ENCODE measurements around the gene TTF2.

The TTF2 gene

GRCh38 chr1:117127795-117128194 is 67.7 kb downstream of the TTF2 start:
- Histone ChIP-seq H3K36me3 (ENCODE audit: insufficient read depth, low read length) (no peaks in the 10 kb centered on the region), H3K9ac (ENCODE audit: low read depth, low read length) (no peak overlapping the region), H3K4me1 (ENCODE audit: insufficient read depth, low read length) (peaks cover 9% of the 10 kb centered on the region), H3K9me3 (ENCODE audit: control insufficient read depth, insufficient read depth, low read length) (no peaks in the 10 kb centered on the region)

DNA sequence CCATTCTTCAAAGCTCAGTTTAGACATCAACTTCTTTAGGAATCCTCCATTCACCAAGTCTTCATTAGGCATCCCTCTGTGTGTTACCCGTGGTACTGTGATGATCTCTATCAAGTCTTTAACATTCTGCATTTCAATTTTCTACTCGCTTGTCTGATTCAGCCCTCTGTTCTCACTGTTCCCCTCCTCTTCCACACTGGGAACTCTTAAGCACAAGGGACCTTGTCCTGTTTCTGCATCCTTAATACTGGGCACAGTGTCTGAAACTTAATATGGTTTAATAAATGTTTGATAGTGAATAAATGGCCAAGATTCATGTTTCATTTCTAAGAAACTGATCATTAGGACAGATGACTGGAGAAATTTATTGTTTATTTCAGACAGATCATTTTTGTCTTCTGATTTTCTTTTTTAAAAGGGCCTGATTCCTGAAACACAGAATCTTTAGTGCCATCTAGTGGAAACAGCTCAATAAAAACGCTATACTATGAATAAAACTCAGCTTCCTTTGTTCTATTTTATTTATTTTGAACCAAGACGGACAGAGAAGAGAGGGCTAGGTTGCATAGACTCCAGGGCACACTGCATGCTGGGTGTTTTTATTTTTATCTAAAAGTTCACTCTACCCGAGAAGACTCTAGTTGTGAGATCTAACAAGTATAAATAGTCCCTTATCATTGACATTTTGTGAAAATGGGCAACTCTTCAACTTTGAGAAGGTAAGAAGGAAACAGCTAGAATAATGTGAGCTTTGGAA is 68.4 kb downstream of the TTF2 start:
- Histone ChIP-seq H3K9ac (ENCODE audit: low read depth, low read length) (no peak overlapping the region), H3K36me3 (ENCODE audit: insufficient read depth, low read length) (no peaks in the 10 kb centered on the region), H3K4me1 (ENCODE audit: insufficient read depth, low read length) (peaks cover 9% of the 10 kb centered on the region), H3K9me3 (ENCODE audit: control insufficient read depth, insufficient read depth, low read length) (no peaks in the 10 kb centered on the region)

DNA sequence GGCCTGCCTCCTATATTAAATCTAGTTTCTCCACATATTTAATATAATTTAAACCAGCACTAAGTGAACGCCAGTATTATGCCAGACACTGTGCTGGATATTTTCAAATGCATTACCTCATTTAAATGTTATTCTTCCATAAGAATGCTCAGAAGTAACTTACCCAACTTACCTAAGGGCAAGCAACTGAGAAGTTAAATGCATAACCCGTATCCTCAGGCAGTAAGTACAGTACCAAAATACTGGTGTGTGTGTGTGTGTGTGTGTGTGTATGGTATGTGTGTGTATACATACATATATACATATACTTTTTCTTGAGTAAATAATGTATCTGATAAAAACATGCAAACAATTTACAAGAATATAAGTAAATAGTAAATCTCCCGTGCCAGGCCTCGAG is 70.4 kb downstream of the TTF2 start:
- Histone ChIP-seq H3K36me3 (ENCODE audit: insufficient read depth, low read length) (no peaks in the 10 kb centered on the region), H3K9me3 (ENCODE audit: control insufficient read depth, insufficient read depth, low read length) (no peaks in the 10 kb centered on the region), H3K4me1 (ENCODE audit: insufficient read depth, low read length) (peaks cover 15% of the 10 kb centered on the region), H3K9ac (ENCODE audit: low read depth, low read length) (no peak overlapping the region)

- peaks cover 13% of the 10 kb centered on the region; the same call in 1 of the 2 replicates for H3K4me1 ChIP-seq (ENCODE audit: insufficient read depth, low read length)
- H3K9ac ChIP-seq (ENCODE audit: low read depth, low read length), result no peak overlapping the region
Measured at GRCh38 chr1:117135329-117135728, 75.2 kb downstream of the TTF2 start.

GRCh38 chr1:117136749-117137148 is 76.6 kb downstream of the TTF2 start:
- Histone ChIP-seq H3K9ac (ENCODE audit: low read depth, low read length) (no peak overlapping the region), H3K9me3 (ENCODE audit: control insufficient read depth, insufficient read depth, low read length) (no peaks in the 10 kb centered on the region), H3K4me1 (ENCODE audit: insufficient read depth, low read length) (peaks cover 13% of the 10 kb centered on the region; the same call in 1 of the 2 replicates), H3K36me3 (ENCODE audit: insufficient read depth, low read length) (no peaks in the 10 kb centered on the region)

More at GRCh38 chr1:117135329-117135728, 75.2 kb downstream of the TTF2 start:
- H3K9me3 ChIP-seq (ENCODE audit: control insufficient read depth, insufficient read depth, low read length), result no peaks in the 10 kb centered on the region
- no peaks in the 10 kb centered on the region for H3K36me3 ChIP-seq (ENCODE audit: insufficient read depth, low read length)

DNA sequence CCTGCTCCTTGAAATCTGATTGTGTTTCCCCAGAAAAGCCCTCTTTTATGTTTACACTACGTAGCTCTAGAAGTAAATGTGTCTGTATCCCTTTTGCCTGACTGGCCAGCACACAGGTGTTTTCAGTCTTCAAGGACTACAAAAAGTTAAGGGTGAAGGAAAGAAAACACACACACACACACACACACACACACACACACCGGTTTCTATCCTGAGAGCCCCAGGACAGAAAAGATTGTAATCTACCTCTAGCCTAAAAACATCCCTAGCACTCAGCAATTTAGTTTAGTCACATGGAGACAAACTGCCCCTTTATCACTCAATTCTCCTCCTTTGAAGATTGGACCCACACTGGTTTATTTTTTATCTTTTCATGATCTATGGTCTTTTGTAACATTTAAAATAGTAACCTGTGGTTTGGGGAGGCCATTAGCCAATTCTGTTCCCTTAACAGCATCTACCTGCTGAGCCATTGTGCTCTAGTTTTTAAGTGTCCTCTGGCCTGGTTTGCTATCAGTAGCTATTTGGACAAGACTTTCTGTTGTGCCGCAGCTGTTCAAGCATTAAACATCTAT is 77.2 kb downstream of the TTF2 start:
- peaks cover 13% of the 10 kb centered on the region; the same call in 1 of the 2 replicates for H3K4me1 ChIP-seq (ENCODE audit: insufficient read depth, low read length)

GRCh38 chr1:117138106-117138505 is 78.0 kb downstream of the TTF2 start:
- Histone ChIP-seq H3K9ac (ENCODE audit: low read depth, low read length) (no peak overlapping the region), H3K4me1 (ENCODE audit: insufficient read depth, low read length) (peaks cover 13% of the 10 kb centered on the region; the same call in 1 of the 2 replicates), H3K9me3 (ENCODE audit: control insufficient read depth, insufficient read depth, low read length) (no peaks in the 10 kb centered on the region), H3K36me3 (ENCODE audit: insufficient read depth, low read length) (no peaks in the 10 kb centered on the region)

More for the DNA sequence above, 77.2 kb downstream of the TTF2 start:
- Histone ChIP-seq H3K9me3 (ENCODE audit: control insufficient read depth, insufficient read depth, low read length) (no peaks in the 10 kb centered on the region), H3K9ac (ENCODE audit: low read depth, low read length) (no peak overlapping the region; the same call in 1 of the 2 replicates), H3K36me3 (ENCODE audit: insufficient read depth, low read length) (no peaks in the 10 kb centered on the region)

DNA sequence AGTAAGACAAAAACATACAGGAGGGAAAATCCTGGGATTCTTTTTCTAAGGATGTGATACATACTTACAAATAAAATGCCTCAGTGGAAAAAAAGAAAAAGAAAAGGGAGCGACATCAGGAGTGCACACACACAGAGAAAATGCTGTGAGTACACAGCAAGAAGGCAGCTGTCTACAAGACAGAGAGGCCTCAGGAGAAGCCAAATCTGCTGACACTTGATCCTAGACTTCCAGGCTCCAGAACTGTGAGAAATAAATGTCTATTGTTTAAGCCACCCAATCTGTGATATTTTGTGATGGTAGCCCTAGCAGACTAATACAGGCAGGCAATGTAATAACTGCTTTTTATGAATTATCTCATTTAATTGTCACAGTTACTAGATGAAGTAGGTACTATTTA is 78.4 kb downstream of the TTF2 start:
- Histone ChIP-seq H3K4me1 (ENCODE audit: insufficient read depth, low read length) (peaks cover 13% of the 10 kb centered on the region; the same call in 1 of the 2 replicates), H3K9ac (ENCODE audit: low read depth, low read length) (no peak overlapping the region), H3K36me3 (ENCODE audit: insufficient read depth, low read length) (no peaks in the 10 kb centered on the region), H3K9me3 (ENCODE audit: control insufficient read depth, insufficient read depth, low read length) (no peaks in the 10 kb centered on the region)

GRCh38 chr1:117142200-117142599 is 82.1 kb downstream of the TTF2 start:
- H3K36me3 ChIP-seq (ENCODE audit: insufficient read depth, low read length), result no peaks in the 10 kb centered on the region
- H3K4me1 ChIP-seq (ENCODE audit: insufficient read depth, low read length), result peaks cover 11% of the 10 kb centered on the region
- no peaks in the 10 kb centered on the region for H3K9me3 ChIP-seq (ENCODE audit: control insufficient read depth, insufficient read depth, low read length)
- no peak overlapping the region for H3K9ac ChIP-seq (ENCODE audit: low read depth, low read length)

- no peaks in the 10 kb centered on the region for H3K9me3 ChIP-seq (ENCODE audit: control insufficient read depth, insufficient read depth, low read length)
- H3K9ac ChIP-seq (ENCODE audit: low read depth, low read length), result no peak overlapping the region
- no peaks in the 10 kb centered on the region for H3K36me3 ChIP-seq (ENCODE audit: insufficient read depth, low read length)
- H3K4me1 ChIP-seq (ENCODE audit: insufficient read depth, low read length), result peaks cover 16% of the 10 kb centered on the region
Measured at GRCh38 chr1:117143172-117143571, 83.0 kb downstream of the TTF2 start.

DNA sequence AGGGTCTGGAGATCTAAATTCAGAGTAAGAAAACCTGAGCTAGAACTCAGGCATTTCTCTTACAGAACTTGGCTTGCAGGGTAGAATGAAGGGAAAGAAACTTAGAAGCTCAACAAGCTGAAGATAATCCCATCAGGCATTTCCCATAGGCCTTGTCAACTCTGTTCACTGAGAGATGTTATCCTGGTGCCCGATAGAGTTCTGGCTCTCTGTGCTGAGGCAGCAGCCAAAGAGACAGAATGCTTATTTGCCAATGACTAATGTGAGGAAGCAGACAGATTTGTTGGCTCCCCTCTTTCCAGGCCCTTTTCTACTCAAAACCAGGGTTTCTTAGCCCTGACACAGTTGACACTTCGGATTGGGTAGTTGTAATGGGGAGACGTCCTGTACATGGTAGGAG is 83.7 kb downstream of the TTF2 start:
- Histone ChIP-seq H3K9me3 (ENCODE audit: control insufficient read depth, insufficient read depth, low read length) (no peaks in the 10 kb centered on the region), H3K4me1 (ENCODE audit: insufficient read depth, low read length) (peaks cover 16% of the 10 kb centered on the region), H3K9ac (ENCODE audit: low read depth, low read length) (no peak overlapping the region), H3K36me3 (ENCODE audit: insufficient read depth, low read length) (no peaks in the 10 kb centered on the region)

DNA sequence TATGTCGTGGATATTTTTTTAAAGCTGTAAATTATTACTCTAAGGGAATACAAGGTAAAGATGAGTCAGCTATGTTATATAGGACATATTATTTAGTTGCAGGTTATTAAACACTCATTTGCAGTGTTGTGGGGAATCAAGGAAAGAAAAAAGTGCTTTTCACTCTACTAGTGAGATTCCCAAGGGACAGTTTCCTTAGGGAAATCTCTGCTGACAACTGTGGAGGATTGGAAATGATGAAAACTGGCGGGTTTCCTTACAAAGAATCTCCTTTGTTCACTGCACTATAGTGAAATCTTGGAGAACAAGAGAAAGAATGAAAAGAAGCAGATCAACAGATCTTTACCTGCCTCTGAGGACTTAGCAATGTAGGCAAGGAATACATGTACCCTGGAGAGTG is 85.9 kb downstream of the TTF2 start:
- Histone ChIP-seq H3K4me1 (ENCODE audit: insufficient read depth, low read length) (peaks cover 16% of the 10 kb centered on the region), H3K9me3 (ENCODE audit: control insufficient read depth, insufficient read depth, low read length) (no peaks in the 10 kb centered on the region), H3K9ac (ENCODE audit: low read depth, low read length) (no peak overlapping the region), H3K36me3 (ENCODE audit: insufficient read depth, low read length) (no peaks in the 10 kb centered on the region)

DNA sequence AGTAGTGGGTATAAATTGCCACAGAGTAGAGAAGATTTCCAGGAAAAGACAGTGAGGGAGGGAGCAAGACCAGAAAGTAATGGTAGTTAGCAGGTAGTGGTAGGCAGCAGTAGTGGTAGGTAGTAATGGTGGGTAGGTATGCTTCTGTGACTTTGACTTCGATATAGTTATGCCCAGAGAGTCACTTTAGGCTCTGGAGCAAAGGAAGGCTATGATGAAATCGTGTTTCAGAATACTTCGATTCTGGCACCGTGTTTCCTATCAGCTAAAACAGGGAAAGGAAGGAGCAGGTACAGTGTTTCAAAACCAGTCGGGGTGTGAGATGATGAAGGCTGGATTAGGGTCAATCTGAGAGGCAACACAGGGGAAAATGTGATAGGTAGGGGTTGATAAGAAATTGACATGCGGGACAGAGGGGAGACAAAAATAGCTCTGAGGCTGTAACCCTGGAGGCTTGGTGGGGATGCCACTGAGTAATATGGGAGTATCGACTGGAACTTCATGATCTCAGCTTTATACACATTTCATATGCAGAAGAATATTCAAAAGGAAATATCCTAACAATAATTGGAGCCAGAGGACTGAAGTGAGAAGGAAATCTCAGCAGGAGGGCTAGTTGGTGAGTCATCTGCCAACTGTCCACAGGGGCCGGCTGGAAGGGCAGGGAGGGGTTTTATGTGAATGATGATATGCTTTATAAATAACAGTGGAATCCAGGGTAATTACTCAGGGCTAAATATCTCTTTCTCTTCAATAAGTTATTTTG is 86.6 kb downstream of the TTF2 start:
- Histone ChIP-seq H3K36me3 (ENCODE audit: insufficient read depth, low read length) (no peaks in the 10 kb centered on the region), H3K4me1 (ENCODE audit: insufficient read depth, low read length) (peaks cover 16% of the 10 kb centered on the region), H3K9me3 (ENCODE audit: control insufficient read depth, insufficient read depth, low read length) (no peaks in the 10 kb centered on the region), H3K9ac (ENCODE audit: low read depth, low read length) (no peak overlapping the region)

DNA sequence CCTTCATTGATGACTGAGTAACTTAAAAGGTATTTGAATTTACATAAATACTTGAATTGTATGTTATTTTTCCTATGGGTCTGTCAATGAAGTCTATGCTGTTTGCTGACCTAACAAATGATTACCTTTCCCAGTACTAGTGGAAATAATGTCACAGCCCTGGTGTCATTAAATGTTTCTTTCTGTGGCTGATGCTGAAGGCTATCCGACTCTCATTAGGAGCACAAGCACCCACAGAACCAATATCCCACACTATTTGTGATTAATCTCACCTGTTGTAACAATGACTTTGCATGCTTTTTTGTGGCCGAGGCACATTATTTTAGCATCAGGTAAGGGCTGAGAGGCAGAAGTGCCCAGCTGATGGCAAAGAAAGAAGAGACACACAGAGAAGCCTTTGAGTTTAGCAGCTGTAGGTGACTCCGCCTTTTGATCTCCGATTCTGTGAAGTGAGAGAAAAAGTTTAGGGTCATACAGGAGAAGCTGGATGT is 87.3 kb downstream of the TTF2 start:
- H3K9ac ChIP-seq (ENCODE audit: low read depth, low read length), result no peak overlapping the region
- H3K36me3 ChIP-seq (ENCODE audit: insufficient read depth, low read length), result no peaks in the 10 kb centered on the region
- peaks cover 16% of the 10 kb centered on the region for H3K4me1 ChIP-seq (ENCODE audit: insufficient read depth, low read length)
- H3K9me3 ChIP-seq (ENCODE audit: control insufficient read depth, insufficient read depth, low read length), result no peaks in the 10 kb centered on the region

Data from ES-I3 (cell line).